A673 (cell line): Measurements from ENCODE around the gene DEGS1. TPM values are rescaled to one million over a fixed set of nuclear protein-coding genes. Genes with fewer than 3 reads are reported as not detected.
"Not testable (repeated sequence)": the region's sequence is repeated elsewhere in the genome, so short reads cannot be mapped to it uniquely, and the experiment has no call there.

Source experiments
- BruUV-seq: library from RNA; stranded (reverse); fragments of 400-500 nt; replicated peaks from 2 replicates; lab custom pipeline; 2021; lab: Mats Ljungman, UMichigan
- CTCF ChIA-PET: fragments of 300-600 bp; sonication (Branson Sonifier 250); formaldehyde crosslinking; loops from one replicate; lab custom pipeline; 2022; ENCODE audit warnings: antibody characterized with exemption; lab: Charles Lee
- POLR2A ChIA-PET: fragments of 300-600 bp; sonication (Branson Sonifier 250); formaldehyde crosslinking; loops from one replicate; lab custom pipeline; 2022; ENCODE audit warnings: antibody characterized with exemption; ENCODE audit not compliant: low non-redundant PET; lab: Charles Lee
- DNase-seq: peaks from one replicate; pipeline ENCODE4 v3.0.0-alpha.2; 2015; ENCODE audit warnings: low spot score
- H3K27ac ChIP-seq: fragments of 200-600 bp; sonication (generic); 2 replicates; pipeline ENCODE4 v1.5.1; 2016; ENCODE audit warnings: mixed run types, low read depth, mild to moderate bottlenecking, mixed read lengths, antibody characterized with exemption, low read length; ENCODE audit not compliant: poor library complexity, severe bottlenecking
- H3K27me3 ChIP-seq: fragments of 200-600 bp; sonication (generic); replicated peaks from 2 replicates; pipeline ENCODE4 v1.6.1; 2017; ENCODE audit warnings: mixed run types, low read depth, mild to moderate bottlenecking, mixed read lengths, antibody characterized with exemption, low read length; ENCODE audit not compliant: insufficient read depth, poor library complexity
- H3K36me3 ChIP-seq: fragments of 200-600 bp; sonication (generic); 2 replicates; pipeline ENCODE4 v1.6.1; 2016; ENCODE audit warnings: mixed run types, mild to moderate bottlenecking, mixed read lengths, antibody characterized with exemption, low read length; ENCODE audit not compliant: insufficient read depth, poor library complexity, severe bottlenecking
- H3K4me1 ChIP-seq: fragments of 200-600 bp; sonication (generic); 2 replicates; pipeline ENCODE4 v1.6.1; 2017; ENCODE audit warnings: mixed run types, mild to moderate bottlenecking, mixed read lengths, antibody characterized with exemption, low read length; ENCODE audit not compliant: insufficient read depth, poor library complexity, severe bottlenecking
- H3K4me3 ChIP-seq: fragments of 200-600 bp; sonication (generic); 2 replicates; pipeline ENCODE4 v1.5.1; 2016; ENCODE audit warnings: low read depth, mixed run types, mild to moderate bottlenecking, mixed read lengths, low read length; ENCODE audit not compliant: poor library complexity, severe bottlenecking
- H3K9me3 ChIP-seq: fragments of 200-600 bp; sonication (generic); 2 replicates; pipeline ENCODE4 v1.6.1; 2016; ENCODE audit warnings: mixed run types, low read depth, mild to moderate bottlenecking, mixed read lengths, antibody characterized with exemption, low read length; ENCODE audit not compliant: poor library complexity, severe bottlenecking
- CTCF ChIP-seq: fragments of 300-800, 200-600 bp; sonication (generic); conservative IDR thresholded peaks from 2 replicates; pipeline ENCODE4 v1.5.1; 2017; ENCODE audit warnings: low read depth, mild to moderate bottlenecking, antibody characterized with exemption, low read length, moderate library complexity, mixed read lengths
- EZH2 ChIP-seq: fragments of 200-600 bp; sonication (generic); IDR thresholded peaks from 2 replicates; pipeline ENCODE4 v1.6.1; 2017; ENCODE audit warnings: borderline replicate concordance, low read depth, mild to moderate bottlenecking, mixed read lengths, antibody characterized with exemption, low read length; ENCODE audit not compliant: poor library complexity, severe bottlenecking
- intact Hi-C: fragments of 100-400 bp; cut with micrococcal nuclease; formaldehyde crosslinking; loops from one replicate; pipeline ENCODE4 v1.10.0; 2022; ENCODE audit not compliant: unreplicated experiment
- total RNA-seq: library from RNA; stranded (reverse); gene quantifications from 2 replicates; pipeline ENCODE4 v1.2.3, GENCODE V29; 2021

Gene DEGS1
- total RNA-seq, 1 experiment from 2014 or later = 70.0 TPM

- ChIA-PET CTCF (no interaction called here), POLR2A (no interaction called here)
- no peaks in the 10 kb centered on the region for H3K9me3 ChIP-seq
- intact Hi-C loops = no loop called here
- no peak for TF ChIP-seq CTCF
- no peak for TF ChIP-seq EZH2
- H3K27me3 ChIP-seq = no peaks in the 10 kb centered on the region
- DNase-seq = no peak
- H3K36me3 ChIP-seq = no peaks in the 10 kb centered on the region
- H3K27ac ChIP-seq = no peak overlapping the region
- peaks cover 16% of the 10 kb centered on the region for H3K4me1 ChIP-seq
- no TSS peak for BruUV-seq
- H3K4me3 ChIP-seq = no peak overlapping the region
These were observed 18.8 kb downstream of the DEGS1 start for GRCh38 chr1:224201853-224202252.

DNA sequence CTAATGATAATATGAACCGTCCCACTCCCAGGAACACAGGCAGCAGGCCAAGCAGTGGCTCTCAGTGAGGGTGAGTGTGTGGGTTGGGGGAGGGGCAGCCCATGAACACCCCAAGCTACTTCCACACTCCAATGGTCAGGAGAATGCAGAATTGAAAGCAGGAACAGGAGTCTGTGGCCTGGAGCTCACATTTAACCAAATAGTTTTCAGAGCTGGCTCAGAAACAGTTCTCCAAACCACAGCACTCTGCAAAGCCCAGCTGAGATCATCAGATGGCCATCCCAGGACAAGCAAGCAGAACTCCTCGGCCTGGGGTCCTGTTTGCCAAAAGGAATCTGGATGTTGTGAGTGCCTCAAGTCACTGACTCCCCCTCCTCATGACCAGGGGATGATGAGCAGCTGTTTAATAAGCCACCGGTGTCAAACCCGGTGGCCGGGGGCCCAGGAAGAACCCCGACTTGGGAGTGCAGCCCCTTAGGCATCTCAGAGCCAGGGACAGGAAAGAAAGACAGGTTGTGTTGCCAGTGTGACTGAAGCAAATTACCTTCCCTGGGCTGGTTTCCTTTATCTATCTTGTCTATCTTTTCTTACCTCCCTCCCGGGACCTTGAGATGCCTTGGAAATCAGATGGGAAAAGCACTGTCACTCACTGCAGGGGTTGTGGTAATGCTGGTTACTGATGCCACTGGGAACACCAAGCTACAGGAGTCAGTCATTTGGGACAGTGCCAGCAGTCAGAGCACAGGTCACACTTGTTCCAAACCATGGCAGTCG lies 20.4 kb downstream of the DEGS1 start:
- no TSS peak for BruUV-seq
- no peak for TF ChIP-seq CTCF
- Histone ChIP-seq H3K9me3 (no peaks in the 10 kb centered on the region), H3K4me1 (peaks cover 11% of the 10 kb centered on the region), H3K4me3 (no peak overlapping the region), H3K27ac (no peak overlapping the region), H3K36me3 (no peaks in the 10 kb centered on the region), H3K27me3 (no peaks in the 10 kb centered on the region)
- POLR2A ChIA-PET = no interaction called here
- peak; percentile 32 for DNase-seq
- intact Hi-C loops = no loop called here
- CTCF ChIA-PET = no interaction called here

DNA sequence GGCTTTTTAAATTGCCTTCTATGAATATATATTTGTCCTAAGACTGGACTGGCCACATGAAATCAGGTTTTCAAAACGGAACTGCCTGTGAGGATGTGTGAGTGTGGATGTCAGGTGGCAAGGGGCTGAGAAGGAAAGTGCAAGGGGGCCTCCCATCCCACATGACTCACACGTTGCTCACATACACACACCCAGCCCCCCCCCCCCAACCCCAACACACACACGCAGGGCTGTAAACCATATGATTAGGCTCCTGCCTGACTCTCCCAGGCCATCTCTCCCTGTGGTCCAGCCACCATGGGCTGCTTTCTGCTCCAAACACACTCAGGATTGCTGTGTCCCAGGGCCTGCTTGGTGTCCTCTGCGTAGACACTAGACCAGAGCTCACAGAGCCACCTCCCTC lies 22.4 kb downstream of the DEGS1 start:
- Histone ChIP-seq H3K27me3 (no peaks in the 10 kb centered on the region), H3K36me3 (no peaks in the 10 kb centered on the region), H3K4me3 (no peak overlapping the region), H3K4me1 (peaks cover 11% of the 10 kb centered on the region), H3K27ac (no peak overlapping the region), H3K9me3 (no peaks in the 10 kb centered on the region)
- POLR2A ChIA-PET = interaction anchor here (0.7 kb wide), 1 partner anchor 18 kb away, joined by 3 read pairs; no protein-coding TSS in a partner anchor
- no peak for DNase-seq
- intact Hi-C loops = no loop called here
- no peak for TF ChIP-seq EZH2
- TF ChIP-seq CTCF = no peak
- no TSS peak for BruUV-seq
- CTCF ChIA-PET = no interaction called here

DNA sequence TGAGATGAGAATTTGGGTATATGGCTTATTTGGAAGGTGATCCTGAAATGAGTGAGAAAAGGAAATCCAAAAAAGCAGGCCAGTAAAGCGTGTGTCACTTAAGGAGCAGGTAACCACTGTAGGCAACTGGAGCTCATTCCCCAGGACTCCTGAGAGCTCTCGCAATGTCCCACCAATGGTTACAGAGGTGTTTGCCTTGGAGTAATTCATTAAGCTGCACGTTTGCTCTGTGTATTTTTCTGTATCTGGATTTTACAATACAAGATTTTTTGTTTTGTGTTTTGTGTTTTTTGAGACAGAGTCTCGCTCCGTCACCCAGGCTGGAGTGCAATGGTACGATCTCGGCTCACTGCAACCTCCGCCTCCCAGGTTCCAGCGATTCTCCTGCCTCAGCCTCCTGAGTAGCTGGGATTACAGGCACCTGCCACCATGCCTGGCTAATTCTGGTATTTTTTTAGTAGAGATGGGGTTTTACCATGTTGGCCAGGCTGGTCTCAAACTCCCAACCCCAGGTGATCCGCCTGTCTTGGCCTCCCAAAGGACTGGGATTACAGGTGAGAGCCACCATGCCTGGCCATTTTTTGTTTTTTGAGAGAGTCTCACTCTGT lies 23.0 kb downstream of the DEGS1 start:
- BruUV-seq, CTCF ChIA-PET, POLR2A ChIA-PET, DNase-seq, H3K9me3 ChIP-seq, H3K27ac ChIP-seq, H3K36me3 ChIP-seq, intact Hi-C loops, H3K27me3 ChIP-seq, H3K4me3 ChIP-seq: not testable (repeated sequence)
- H3K4me1 ChIP-seq = peaks cover 11% of the 10 kb centered on the region
